IMR-90 (cell line): Measurements from ENCODE around the gene TET1. TPM values are rescaled to one million over a fixed set of nuclear protein-coding genes. Genes with fewer than 3 reads are reported as not detected.

Experiments used
- ATAC-seq: fragments of 200-7000 bp; cut with Tn5 transposase; 2 replicates; pipeline ENCODE4 v1.9.1; 2020; ENCODE audit warnings: low read depth, mild to moderate bottlenecking, moderate library complexity
- BruUV-seq: library from RNA; stranded (reverse); fragments of 400-500 nt; replicated peaks from 2 replicates; lab custom pipeline; 2021; lab: Mats Ljungman, UMichigan
- CTCF ChIA-PET: fragments of 300-600 bp; formaldehyde crosslinking; extraction: SDS; loops from one replicate; lab custom pipeline; 2021; ENCODE audit warnings: antibody characterized with exemption; lab: Yijun Ruan, JAX
- POLR2A ChIA-PET: fragments of 300-600 bp; sonication (Branson Sonifier 250); formaldehyde crosslinking; loops from one replicate; lab custom pipeline; 2022; ENCODE audit warnings: antibody characterized with exemption; ENCODE audit not compliant: unreplicated experiment; lab: Charles Lee
- DNase-seq: peaks from one replicate; pipeline ENCODE4 v3.0.0; 2013
- H2AFZ ChIP-seq: replicated peaks from 2 replicates; pipeline ENCODE3; 2013; ENCODE audit warnings: low read length, mild to moderate bottlenecking; ENCODE audit not compliant: poor library complexity
- H2AK5ac ChIP-seq: 2 replicates; pipeline ENCODE4 v1.6.1; 2013; ENCODE audit warnings: low read depth, low read length, inconsistent platforms
- H2AK9ac ChIP-seq: replicated peaks from 2 replicates; pipeline ENCODE3; 2013; ENCODE audit warnings: mild to moderate bottlenecking, low read depth, low read length, moderate library complexity; ENCODE audit not compliant: poor library complexity
- H2BK120ac ChIP-seq: 2 replicates; pipeline ENCODE4 v1.6.1; 2013; ENCODE audit warnings: low read depth, low read length, inconsistent platforms
- H2BK15ac ChIP-seq: 3 replicates; pipeline ENCODE4 v1.6.1; 2013; ENCODE audit warnings: low read depth, low read length, inconsistent platforms
- H2BK20ac ChIP-seq: 2 replicates; pipeline ENCODE4 v1.6.1; 2013; ENCODE audit warnings: low read depth, mild to moderate bottlenecking, inconsistent platforms, low read length, moderate library complexity
- H2BK5ac ChIP-seq: 2 replicates; pipeline ENCODE4 v1.6.1; 2013; ENCODE audit warnings: mild to moderate bottlenecking, low read depth, low read length, inconsistent platforms; ENCODE audit not compliant: poor library complexity, severe bottlenecking
- H3K14ac ChIP-seq: replicated peaks from 2 replicates; pipeline ENCODE4 v1.6.1; 2013; ENCODE audit warnings: low read depth, low read length, inconsistent platforms
- H3K18ac ChIP-seq: 2 replicates; pipeline ENCODE4 v1.6.1; 2013; ENCODE audit warnings: low read depth, low read length, control low read depth
- H3K23ac ChIP-seq: 2 replicates; pipeline ENCODE4 v1.6.1; 2013; ENCODE audit warnings: low read depth, low read length, inconsistent platforms
- H3K27ac ChIP-seq: 2 replicates; pipeline ENCODE4 v1.5.1; 2013; ENCODE audit warnings: mild to moderate bottlenecking, control low read depth, low read length; ENCODE audit not compliant: insufficient read depth
- H3K27me3 ChIP-seq: 2 replicates; pipeline ENCODE4 v1.6.1; 2013; ENCODE audit warnings: low read length; ENCODE audit not compliant: control insufficient read depth, insufficient read depth
- H3K36me3 ChIP-seq: 2 replicates; pipeline ENCODE4 v1.6.1; 2013; ENCODE audit warnings: low read length, mixed read lengths; ENCODE audit not compliant: control insufficient read depth, insufficient read depth
- H3K4ac ChIP-seq: 2 replicates; pipeline ENCODE4 v1.6.1; 2013; ENCODE audit warnings: low read depth, low read length, inconsistent platforms
- H3K4me1 ChIP-seq: 2 replicates; pipeline ENCODE4 v1.6.1; 2013; ENCODE audit warnings: low read length, mixed read lengths; ENCODE audit not compliant: control insufficient read depth, insufficient read depth
- H3K4me2 ChIP-seq: 2 replicates; pipeline ENCODE4 v1.6.1; 2013; ENCODE audit warnings: low read depth, mild to moderate bottlenecking, control low read depth, low read length, moderate library complexity
- H3K4me3 ChIP-seq: 2 replicates; pipeline ENCODE4 v1.5.1; 2013; ENCODE audit warnings: low read depth, mild to moderate bottlenecking, control low read depth, low read length, moderate library complexity; ENCODE audit not compliant: insufficient read depth
- H3K56ac ChIP-seq: 2 replicates; pipeline ENCODE4 v1.6.1; 2013; ENCODE audit warnings: low read length, inconsistent platforms; ENCODE audit not compliant: insufficient read depth; ENCODE audit errors: extremely low read depth
- H3K79me1 ChIP-seq, 2 experiments: 2 replicates each; pipeline ENCODE4 v1.6.1; 2013; ENCODE audit warnings: low read length in 2 of 2, inconsistent platforms in 1 of 2, low read depth in 1 of 2
- H3K9ac ChIP-seq: 2 replicates; pipeline ENCODE4 v1.6.1; 2013; ENCODE audit warnings: low read depth, low read length, control low read depth
- H3K9me1 ChIP-seq: 2 replicates; pipeline ENCODE4 v1.6.1; 2013; ENCODE audit warnings: low read length, inconsistent platforms; ENCODE audit not compliant: insufficient read depth
- H3K9me3 ChIP-seq: 2 replicates; pipeline ENCODE4 v1.6.1; 2013; ENCODE audit warnings: low read length; ENCODE audit not compliant: control insufficient read depth, insufficient read depth
- H4K20me1 ChIP-seq: 2 replicates; pipeline ENCODE4 v1.6.1; 2013; ENCODE audit warnings: low read length, inconsistent platforms; ENCODE audit not compliant: insufficient read depth
- H4K5ac ChIP-seq: 2 replicates; pipeline ENCODE4 v1.6.1; 2013; ENCODE audit warnings: mild to moderate bottlenecking, low read depth, low read length, control low read depth
- H4K8ac ChIP-seq, 2 experiments: 2 replicates each; pipeline ENCODE4 v1.6.1; 2013; ENCODE audit warnings: low read depth in 2 of 2, low read length in 2 of 2, control low read depth in 1 of 2, inconsistent platforms in 1 of 2
- H4K91ac ChIP-seq: 2 replicates; pipeline ENCODE4 v1.6.1; 2013; ENCODE audit warnings: low read depth, low read length, inconsistent platforms; ENCODE audit not compliant: insufficient read depth
- CEBPB ChIP-seq: IDR thresholded peaks from 2 replicates; pipeline ENCODE4 v1.6.1; 2012; ENCODE audit warnings: low read depth, low read length, improper control_type of control experiment
- CHD1 ChIP-seq: IDR thresholded peaks from 2 replicates; pipeline ENCODE4 v1.6.1; 2012; ENCODE audit warnings: low read depth, low read length, improper control_type of control experiment
- CTCF ChIP-seq: conservative IDR thresholded peaks from 2 replicates; pipeline ENCODE4 v1.5.1; 2012; ENCODE audit warnings: mild to moderate bottlenecking, low read depth, low read length, improper control_type of control experiment
- FOS ChIP-seq: fragments of 150-350 bp; IDR thresholded peaks from 2 replicates; pipeline ENCODE4 v1.6.1; 2016; ENCODE audit warnings: low read depth, low read length
- NFE2L2 ChIP-seq: fragments of 150-350 bp; IDR thresholded peaks from 2 replicates; pipeline ENCODE4 v1.6.1; 2016; ENCODE audit warnings: low read depth, mild to moderate bottlenecking, low read length
- RAD21 ChIP-seq: IDR thresholded peaks from 2 replicates; pipeline ENCODE4 v1.6.1; 2012; ENCODE audit warnings: low read length, improper control_type of control experiment
- RCOR1 ChIP-seq: IDR thresholded peaks from 2 replicates; pipeline ENCODE4 v1.6.1; 2012; ENCODE audit warnings: mild to moderate bottlenecking, low read length, improper control_type of control experiment; ENCODE audit not compliant: insufficient replicate concordance
- RFX5 ChIP-seq: IDR thresholded peaks from 2 replicates; pipeline ENCODE4 v1.8.0; 2012; ENCODE audit warnings: low read depth, mild to moderate bottlenecking, low read length, moderate library complexity
- SMC3 ChIP-seq: fragments of 150-350 bp; IDR thresholded peaks from 2 replicates; pipeline ENCODE4 v1.6.1; 2016; ENCODE audit warnings: low read depth, mild to moderate bottlenecking, antibody characterized with exemption, low read length, moderate library complexity
- USF2 ChIP-seq: fragments of 150-350 bp; IDR thresholded peaks from 2 replicates; pipeline ENCODE4 v1.6.1; 2017; ENCODE audit warnings: mild to moderate bottlenecking, antibody characterized with exemption, low read length, low read depth
- WGBS, 2 experiments: methylation state at CpG; one replicate each; pipeline versions ENCODE4 v1.1.5 to v1.1.7; 2013; ENCODE audit warnings: missing lambda C conversion rate in 2 of 2; ENCODE audit not compliant: insufficient read length in 1 of 2; ENCODE audit errors: extremely low coverage in 2 of 2; 5-methylcytosine and 5-hydroxymethylcytosine counted together
- dilution Hi-C: fragments of 300-500 bp; cut with HindIII; formaldehyde crosslinking; loops from one replicate; pipeline ENCODE4 v1.14.3; 2018; ENCODE audit warnings: low sequenced_read_pairs; ENCODE audit not compliant: unreplicated experiment
- in situ Hi-C: fragments of 300-500 bp; cut with MboI; formaldehyde crosslinking; loops from 3 replicates; pipeline ENCODE4 v1.14.3; 2019; ENCODE audit warnings: low sequenced_read_pairs, inconsistent platforms, mixed read lengths
- intact Hi-C: fragments of 100-400 bp; cut with micrococcal nuclease; formaldehyde crosslinking; loops from 2 replicates; pipeline ENCODE4 v1.10.0; 2022
- polyA plus RNA-seq, 3 experiments: library from polyadenylated mRNA; depleted of rRNA; stranded (reverse); fragments of >200 nt; gene quantifications; 2 replicates each; pipeline ENCODE4 v1.2.3, GENCODE V29; 2012; ENCODE audit warnings: low replicate concordance in 1 of 3
- total RNA-seq: library from RNA; depleted of rRNA; stranded (reverse); fragments of >200 nt; gene quantifications from 2 replicates; pipeline ENCODE4 v1.2.3, GENCODE V29; 2012

The TET1 gene
- total and polyA plus RNA-seq, 2 of the 4 experiments (the other 2 are of a cell fraction) = 1.0 to 4.3 TPM

DNA sequence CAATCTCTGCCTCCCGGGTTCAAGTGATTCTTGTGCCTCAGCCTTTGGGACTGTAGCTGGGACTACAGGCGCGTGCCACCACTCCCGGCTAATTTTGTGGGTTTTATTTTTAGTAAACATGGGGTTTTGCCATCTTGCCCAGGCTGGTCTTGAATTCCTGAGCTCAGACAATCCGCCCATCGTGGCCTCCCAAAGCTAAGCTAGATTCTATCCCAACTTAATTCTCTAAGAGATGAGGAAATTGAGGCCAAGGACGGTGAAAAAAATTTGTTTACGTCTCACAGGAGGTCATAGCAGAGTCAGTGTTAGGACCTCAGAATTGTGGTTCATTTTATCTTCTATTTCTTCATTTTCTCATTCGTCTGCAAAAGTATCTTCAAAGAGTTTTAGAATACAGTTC, 167.0 kb downstream of the TET1 start:
- H3K27me3 ChIP-seq = no peaks in the 10 kb centered on the region
- peaks cover 60% of the 10 kb centered on the region for H3K36me3 ChIP-seq
- DNase-seq (no peak), ATAC-seq (no peak)
- TF ChIP-seq CHD1 = no peak
- TF ChIP-seq RCOR1 = no peak
- TF ChIP-seq CTCF = no peak
- no peak for TF ChIP-seq CEBPB
- no peak for TF ChIP-seq SMC3
- TF ChIP-seq FOS = no peak
- no peak for TF ChIP-seq USF2
- no peak for TF ChIP-seq RFX5
- no peak for TF ChIP-seq NFE2L2
- no peak for TF ChIP-seq RAD21
- no peaks in the 10 kb centered on the region for H3K9me3 ChIP-seq
- H3K14ac ChIP-seq = no peak overlapping the region
- no peak overlapping the region for H4K91ac ChIP-seq
- no peaks in the 10 kb centered on the region for H3K4me1 ChIP-seq
- no peak overlapping the region for H2AK9ac ChIP-seq
- H3K9me1 ChIP-seq = no peaks in the 10 kb centered on the region
- no peak overlapping the region for H3K9ac ChIP-seq
- H2BK20ac ChIP-seq = no peak overlapping the region
- ChIA-PET CTCF (no interaction called here), POLR2A (interaction anchor here (0.6 to 1.0 kb wide), 2 partner anchors 11 to 74 kb away, joined by 3 to 7 read pairs; no protein-coding TSS in a partner anchor)
- peaks cover 23 to 68% of the 10 kb centered on the region in 2 experiments; a peak in 3 of 4 replicates for H3K79me1 ChIP-seq
- no peak overlapping the region for H3K18ac ChIP-seq
- dilution Hi-C loops = no loop called here
- H2AK5ac ChIP-seq = no peak overlapping the region
- no peak overlapping the region for H2BK120ac ChIP-seq
- H3K4me3 ChIP-seq = no peak overlapping the region
- H3K4me2 ChIP-seq = no peak overlapping the region
- no peak overlapping the region for H3K56ac ChIP-seq
- no CpG with 5 or more reads among the region's 9 CpGs for WGBS, 2 experiments
- no peak overlapping the region for H2AFZ ChIP-seq
- BruUV-seq = no TSS peak
- H3K27ac ChIP-seq = no peak overlapping the region
- H4K5ac ChIP-seq = no peak overlapping the region
- no peak overlapping the region for H4K8ac ChIP-seq
- H3K23ac ChIP-seq = no peak overlapping the region
- peaks cover 4% of the 10 kb centered on the region for H4K20me1 ChIP-seq
- in situ Hi-C loops = no loop called here
- H2BK5ac ChIP-seq = no peak overlapping the region
- intact Hi-C loops = loop anchor here (5.0 kb wide), 1 partner anchor 35 kb away; no protein-coding TSS in a partner anchor
- no peak overlapping the region for H2BK15ac ChIP-seq
- H3K4ac ChIP-seq = no peak overlapping the region
